Mucosa of rectum (tissue), 2 donors: ENCODE results near the gene MAPKAP1.

Source experiments
- H3K27ac ChIP-seq, 2 donors: one replicate each; pipeline ENCODE4 v1.7.0; 2013; ENCODE audit warnings: inconsistent platforms in 2 of 2, low read depth in 2 of 2, low read length in 2 of 2
- H3K27me3 ChIP-seq, 2 donors: one replicate each; pipeline ENCODE4 v1.7.0; 2013; ENCODE audit warnings: low read length in 2 of 2; ENCODE audit not compliant: control insufficient read depth in 2 of 2, insufficient read depth in 2 of 2
- H3K36me3 ChIP-seq, 2 donors: one replicate each; pipeline ENCODE4 v1.7.0; 2013; ENCODE audit warnings: low read length in 2 of 2; ENCODE audit not compliant: control insufficient read depth in 2 of 2, insufficient read depth in 2 of 2
- H3K4me1 ChIP-seq, 2 donors: one replicate each; pipeline ENCODE4 v1.7.0; 2013; ENCODE audit warnings: low read length in 2 of 2, mild to moderate bottlenecking in 1 of 2; ENCODE audit not compliant: control insufficient read depth in 2 of 2, insufficient read depth in 2 of 2
- H3K4me3 ChIP-seq, 2 donors: one replicate each; pipeline ENCODE4 v1.7.0; 2013; ENCODE audit warnings: low read length in 2 of 2
- H3K9ac ChIP-seq, 2 donors: one replicate each; pipeline ENCODE4 v1.7.0; 2013; ENCODE audit warnings: low read length in 2 of 2, low read depth in 1 of 2, mild to moderate bottlenecking in 1 of 2
- H3K9me3 ChIP-seq, 2 donors: one replicate each; pipeline ENCODE4 v1.7.0; 2013; ENCODE audit warnings: low read length in 2 of 2; ENCODE audit not compliant: control insufficient read depth in 2 of 2
- donor health status: healthy.
- donor health status: Normal muscosa, but diverticular disease.

Gene MAPKAP1

GRCh38 chr9:125739436-125739835 lies 32.4 kb upstream of the MAPKAP1 start:
- H3K27me3 ChIP-seq: peaks cover 0 to 2% of the 10 kb centered on the region in 2 donors
- no peaks in the 10 kb centered on the region for H3K9me3 ChIP-seq
- no peaks in the 10 kb centered on the region for H3K4me1 ChIP-seq
- H3K27ac ChIP-seq: no peak overlapping the region
- H3K4me3 ChIP-seq: no peak overlapping the region
- no peak overlapping the region for H3K9ac ChIP-seq
- no peaks in the 10 kb centered on the region for H3K36me3 ChIP-seq

GRCh38 chr9:125732562-125732961 lies 25.6 kb upstream of the MAPKAP1 start:
- peaks cover 0 to 3% of the 10 kb centered on the region in 2 donors for H3K27me3 ChIP-seq

GRCh38 chr9:125730168-125730567 lies 23.2 kb upstream of the MAPKAP1 start:
- Histone ChIP-seq H3K4me1 (no peaks in the 10 kb centered on the region), H3K27ac (no peak overlapping the region), H3K27me3 (peaks cover 0 to 3% of the 10 kb centered on the region in 2 donors), H3K9me3 (no peaks in the 10 kb centered on the region), H3K9ac (no peak overlapping the region), H3K36me3 (no peaks in the 10 kb centered on the region), H3K4me3 (no peak overlapping the region)

More at GRCh38 chr9:125732562-125732961, 25.6 kb upstream of the MAPKAP1 start:
- H3K27ac ChIP-seq: no peak overlapping the region
- H3K9me3 ChIP-seq: no peaks in the 10 kb centered on the region
- no peak overlapping the region for H3K9ac ChIP-seq
- no peak overlapping the region for H3K4me3 ChIP-seq
- H3K4me1 ChIP-seq: no peaks in the 10 kb centered on the region
- H3K36me3 ChIP-seq: no peaks in the 10 kb centered on the region

GRCh38 chr9:125726456-125727132 lies 19.6 kb upstream of the MAPKAP1 start:
- H3K36me3 ChIP-seq: no peaks in the 10 kb centered on the region
- H3K27me3 ChIP-seq: peaks cover 0 to 3% of the 10 kb centered on the region in 2 donors
- no peak overlapping the region for H3K27ac ChIP-seq
- no peak overlapping the region for H3K9ac ChIP-seq
- H3K4me3 ChIP-seq: no peak overlapping the region
- no peaks in the 10 kb centered on the region for H3K9me3 ChIP-seq
- no peaks in the 10 kb centered on the region for H3K4me1 ChIP-seq

GRCh38 chr9:125707472-125707804 lies 430 bp upstream of the MAPKAP1 start:
- H3K27me3 ChIP-seq: no peaks in the 10 kb centered on the region
- H3K27ac ChIP-seq: peak overlapping the region; percentile 38 to 57
- H3K9ac ChIP-seq: peak overlapping the region; percentile 73 to 79
- peaks cover 5 to 8% of the 10 kb centered on the region in 2 donors for H3K4me1 ChIP-seq
- no peaks in the 10 kb centered on the region for H3K36me3 ChIP-seq
- H3K9me3 ChIP-seq: no peaks in the 10 kb centered on the region
- peak overlapping the region; percentile 77 to 86 for H3K4me3 ChIP-seq

- Histone ChIP-seq H3K27me3 (no peaks in the 10 kb centered on the region), H3K36me3 (no peaks in the 10 kb centered on the region), H3K4me1 (peaks cover 5 to 8% of the 10 kb centered on the region in 2 donors), H3K9ac (no peak overlapping the region), H3K4me3 (peak overlapping the region; percentile 77 to 86), H3K27ac (no peak overlapping the region), H3K9me3 (no peaks in the 10 kb centered on the region)
Measured at GRCh38 chr9:125705893-125706292, 1.1 kb downstream of the MAPKAP1 start.

GRCh38 chr9:125703662-125704061 lies 3.3 kb downstream of the MAPKAP1 start:
- Histone ChIP-seq H3K9me3 (no peaks in the 10 kb centered on the region), H3K27ac (no peak overlapping the region), H3K9ac (no peak overlapping the region), H3K4me3 (no peak overlapping the region), H3K27me3 (no peaks in the 10 kb centered on the region), H3K4me1 (peaks cover 5 to 8% of the 10 kb centered on the region in 2 donors), H3K36me3 (no peaks in the 10 kb centered on the region)

- Histone ChIP-seq H3K9ac (no peak overlapping the region), H3K4me3 (no peak overlapping the region), H3K9me3 (no peaks in the 10 kb centered on the region), H3K4me1 (peaks cover 0 to 8% of the 10 kb centered on the region in 2 donors), H3K27ac (no peak overlapping the region), H3K27me3 (no peaks in the 10 kb centered on the region), H3K36me3 (no peaks in the 10 kb centered on the region)
Measured at GRCh38 chr9:125701351-125701750, 5.7 kb downstream of the MAPKAP1 start.

GRCh38 chr9:125700791-125701190 lies 6.2 kb downstream of the MAPKAP1 start:
- Histone ChIP-seq H3K36me3 (no peaks in the 10 kb centered on the region), H3K27ac (no peak overlapping the region), H3K9me3 (no peaks in the 10 kb centered on the region), H3K27me3 (no peaks in the 10 kb centered on the region), H3K4me3 (no peak overlapping the region), H3K9ac (no peak overlapping the region), H3K4me1 (peaks cover 0 to 2% of the 10 kb centered on the region in 2 donors)

GRCh38 chr9:125699870-125700269 lies 7.1 kb downstream of the MAPKAP1 start:
- H3K4me3 ChIP-seq: no peak overlapping the region
- H3K36me3 ChIP-seq: no peaks in the 10 kb centered on the region
- H3K27ac ChIP-seq: no peak overlapping the region
- no peaks in the 10 kb centered on the region for H3K4me1 ChIP-seq
- no peaks in the 10 kb centered on the region for H3K27me3 ChIP-seq
- H3K9me3 ChIP-seq: no peaks in the 10 kb centered on the region
- H3K9ac ChIP-seq: no peak overlapping the region
